CD4-positive, alpha-beta T cell treated with Interferon alpha-2 for 1 hour (primary cell): Measurements from ENCODE around the gene SYT6.

Experiments
- DNase-seq, 2 donors: peaks; one replicate each; pipeline ENCODE4 v3.0.0-alpha.2; 2020 to 2022

SYT6 gene

DNA sequence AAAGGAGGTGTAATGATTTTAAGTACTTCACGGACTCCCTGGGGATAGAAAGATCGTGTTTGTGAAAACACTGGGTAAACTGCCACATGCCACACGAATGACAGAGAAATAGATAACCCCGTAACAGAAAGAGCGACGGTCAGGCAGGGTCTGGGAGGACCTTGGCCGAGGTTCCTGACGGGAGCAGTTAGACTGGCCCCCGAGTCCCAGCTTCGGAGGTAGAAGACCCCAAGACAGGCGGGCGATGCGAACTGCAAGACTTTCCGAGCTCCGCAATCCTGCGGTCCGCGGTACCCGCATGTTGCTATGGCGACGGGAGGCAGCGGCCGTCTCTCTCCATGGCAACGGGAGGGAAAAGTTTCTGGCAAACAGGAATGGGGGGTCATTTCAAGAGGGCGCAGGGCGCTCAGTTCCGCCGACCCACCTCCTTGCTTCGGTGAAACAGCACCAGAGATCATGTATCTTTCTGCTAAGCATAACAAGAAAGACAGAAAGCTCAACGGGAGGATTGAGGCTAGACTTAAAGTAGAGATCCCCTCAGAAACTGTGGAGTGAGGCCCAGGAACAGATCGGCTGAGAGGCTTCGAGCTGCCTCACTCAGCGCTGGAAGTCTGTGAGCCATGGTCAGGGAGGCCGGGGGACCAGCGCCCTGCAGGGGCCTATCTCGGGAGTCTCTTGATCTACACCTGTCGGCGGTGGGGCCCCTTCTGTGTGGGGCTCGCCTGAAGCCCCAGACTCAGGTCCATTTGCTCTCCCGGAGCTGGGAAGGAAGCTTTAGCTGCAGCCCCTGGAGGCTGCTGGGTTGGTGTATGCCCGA, 685 bp upstream of the SYT6 start:
- no peak for DNase-seq

DNA sequence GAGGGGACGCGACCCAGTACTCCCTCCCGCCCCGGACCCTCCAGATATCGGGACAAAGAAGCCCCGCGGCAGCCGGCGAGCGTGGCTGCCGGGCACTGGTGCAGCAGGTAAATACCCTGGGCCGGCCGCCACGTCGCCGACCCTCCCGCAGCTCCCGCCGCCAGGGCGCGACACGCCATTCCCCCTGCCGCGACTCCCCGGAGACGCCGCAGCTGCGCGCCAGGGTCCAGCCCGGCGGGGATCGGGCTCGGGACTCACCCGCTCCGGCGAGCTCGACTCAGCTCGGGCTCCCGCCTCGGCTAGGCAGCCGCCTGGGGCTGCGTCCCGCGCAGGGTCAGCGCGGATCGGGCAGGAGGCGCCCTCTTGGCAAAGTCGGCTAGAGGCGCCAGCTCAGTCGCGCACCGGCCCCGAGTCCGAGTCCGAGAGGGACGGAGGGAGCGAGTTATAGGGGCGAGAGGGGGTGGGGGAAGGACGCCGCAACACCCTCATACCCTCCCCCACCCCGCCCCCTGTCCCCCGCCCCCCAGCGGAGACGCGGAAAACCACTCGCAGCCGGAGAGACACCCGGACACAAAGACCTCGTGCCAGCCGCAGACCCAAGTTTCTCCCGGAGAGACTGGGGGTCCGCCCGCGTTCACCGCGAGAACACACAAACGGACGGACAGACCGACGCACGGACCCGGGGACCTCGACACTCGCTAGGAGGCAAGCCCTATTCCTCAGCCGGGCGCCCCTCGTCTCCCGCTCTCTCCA, 985 bp downstream of the SYT6 start:
- DNase-seq = no peak

GRCh38 chr1:114152089-114152507, 1.6 kb downstream of the SYT6 start:
- DNase-seq = no peak

DNA sequence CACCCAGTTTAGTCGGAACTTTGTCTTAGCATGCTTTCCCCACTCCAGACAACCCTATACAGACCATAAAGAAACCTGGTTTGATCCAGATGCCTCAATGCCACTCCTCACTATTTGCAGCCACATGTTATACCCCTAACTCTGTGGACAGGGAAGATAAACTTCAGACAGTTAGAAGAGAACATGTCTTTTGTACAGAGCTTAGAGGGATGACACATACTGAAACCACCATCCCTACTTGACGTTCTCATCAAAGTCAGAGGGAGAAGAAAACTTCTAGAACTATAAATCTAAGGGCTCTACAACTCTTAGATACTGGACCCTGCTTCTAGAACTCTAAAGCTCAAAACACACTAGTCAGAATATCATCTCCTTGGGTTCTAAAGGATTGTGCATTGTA, 3.7 kb downstream of the SYT6 start:
- DNase-seq = no peak

GRCh38 chr1:114149211-114149610, 4.5 kb downstream of the SYT6 start:
- no peak for DNase-seq

GRCh38 chr1:114145504-114146151, 8.0 kb downstream of the SYT6 start:
- no peak for DNase-seq

- no peak for DNase-seq
Measured at GRCh38 chr1:114144016-114144415, 9.7 kb downstream of the SYT6 start.

DNA sequence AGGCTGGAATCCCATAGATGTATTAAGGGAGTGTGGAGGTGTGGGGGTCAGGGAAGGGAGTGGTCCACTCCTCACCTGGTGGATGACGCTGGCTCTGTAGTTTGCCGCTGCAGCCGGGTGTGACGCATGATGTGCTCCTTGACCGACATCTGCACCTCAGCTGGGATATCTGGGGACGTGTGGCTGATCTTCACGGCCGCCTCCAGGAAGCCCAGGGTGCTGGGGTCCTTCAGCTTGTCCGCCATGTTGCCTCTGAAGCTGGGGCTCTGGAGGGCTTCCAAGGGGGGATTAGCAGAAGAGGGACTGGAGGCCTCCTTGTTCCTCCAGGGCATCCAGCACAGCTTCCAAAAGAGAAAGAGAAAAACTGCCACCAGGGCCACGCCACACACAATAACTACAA, 14.1 kb downstream of the SYT6 start:
- no peak for DNase-seq

DNA sequence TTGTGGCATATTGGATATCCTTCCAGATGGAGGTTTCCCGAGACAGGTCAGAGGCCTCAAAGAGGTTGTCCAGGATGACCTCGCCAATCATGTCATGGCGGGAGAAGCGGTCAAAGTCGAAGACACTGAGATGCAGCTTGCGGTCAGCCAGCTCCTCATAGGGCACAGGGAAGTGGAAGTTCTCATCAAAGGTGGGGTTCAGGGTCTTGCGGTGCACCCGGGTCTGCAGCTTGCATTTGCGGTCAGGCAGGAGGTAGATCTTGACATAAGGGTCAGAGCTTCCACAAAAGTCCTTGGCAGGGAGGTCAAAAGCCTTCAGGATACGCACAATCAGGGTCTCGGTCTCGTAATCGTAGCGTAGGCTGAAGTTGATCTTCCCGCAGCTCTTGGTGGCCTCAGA, 16.2 kb downstream of the SYT6 start:
- DNase-seq = no peak

GRCh38 chr1:114135786-114136185, 17.9 kb downstream of the SYT6 start:
- DNase-seq = no peak

DNA sequence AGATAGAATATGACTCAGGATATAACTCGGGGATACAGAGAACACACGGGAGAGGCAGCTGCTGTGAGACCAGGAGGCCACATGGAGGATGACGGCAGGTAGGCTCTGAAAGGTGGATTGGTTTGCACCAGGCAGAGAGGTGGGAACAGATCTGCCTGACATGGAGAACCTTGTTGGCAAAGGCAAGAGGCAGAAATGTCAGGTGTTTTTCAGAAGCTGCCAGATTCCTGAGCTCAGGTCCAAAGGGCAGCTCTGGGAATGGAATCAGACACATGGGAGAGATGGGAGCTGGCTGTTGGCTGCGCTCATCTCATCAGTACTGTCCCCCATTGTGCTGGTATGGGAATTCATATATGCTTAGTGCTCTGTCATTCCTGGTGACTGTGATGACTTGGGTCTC, 19.2 kb downstream of the SYT6 start:
- DNase-seq = no peak

DNA sequence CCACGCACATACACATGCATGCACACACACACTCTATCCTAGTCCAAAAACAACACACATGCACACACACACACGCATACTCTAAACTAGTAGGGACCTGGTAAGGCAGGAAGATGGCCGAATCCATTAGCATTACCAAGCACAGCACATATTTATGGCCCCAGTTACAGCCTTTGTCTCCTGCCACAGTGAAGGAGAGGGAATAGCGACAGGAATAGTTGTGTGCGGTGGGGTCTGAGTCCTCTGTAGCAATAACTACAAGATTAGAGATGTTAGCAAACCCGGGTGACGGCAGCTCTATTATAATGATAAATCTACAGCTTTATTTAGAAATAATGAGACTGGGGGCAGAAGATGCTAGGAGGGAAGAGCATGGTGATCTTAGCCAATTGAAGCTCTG, 20.5 kb downstream of the SYT6 start:
- DNase-seq = no peak

DNA sequence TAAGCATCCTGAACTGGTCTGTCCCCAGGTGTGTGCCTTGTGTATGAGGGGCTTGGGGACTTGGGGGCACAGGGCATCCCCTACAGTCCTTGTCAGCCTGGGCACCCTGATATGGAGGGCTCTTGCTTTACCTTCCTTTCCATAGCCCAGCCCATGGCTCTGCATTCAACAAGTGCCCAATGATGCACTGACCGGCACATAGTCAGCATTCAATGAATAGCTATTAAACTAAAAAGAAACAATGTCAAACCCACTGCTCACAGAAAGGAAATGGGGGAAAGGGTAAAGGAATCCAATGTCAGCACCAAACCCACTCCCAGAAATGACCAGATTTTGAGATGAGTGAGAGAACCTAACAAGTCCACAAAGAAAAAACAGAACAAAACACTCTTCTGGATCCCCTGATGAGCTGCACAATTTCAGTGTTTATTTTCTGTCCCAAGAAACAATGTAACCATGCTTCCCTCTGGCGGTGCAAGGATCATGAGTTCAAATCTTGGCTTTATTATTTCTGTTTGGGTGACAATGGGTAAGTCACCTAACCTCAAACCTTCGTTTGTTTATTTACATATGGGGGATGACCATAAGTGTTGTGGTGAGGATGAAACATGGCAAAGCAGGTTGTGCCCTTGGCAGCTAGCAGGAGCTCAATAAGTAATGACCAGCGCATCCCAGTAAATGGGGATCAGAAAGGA, 22.0 kb downstream of the SYT6 start:
- DNase-seq = no peak

GRCh38 chr1:114130846-114131525, 22.7 kb downstream of the SYT6 start:
- DNase-seq = no peak

DNA sequence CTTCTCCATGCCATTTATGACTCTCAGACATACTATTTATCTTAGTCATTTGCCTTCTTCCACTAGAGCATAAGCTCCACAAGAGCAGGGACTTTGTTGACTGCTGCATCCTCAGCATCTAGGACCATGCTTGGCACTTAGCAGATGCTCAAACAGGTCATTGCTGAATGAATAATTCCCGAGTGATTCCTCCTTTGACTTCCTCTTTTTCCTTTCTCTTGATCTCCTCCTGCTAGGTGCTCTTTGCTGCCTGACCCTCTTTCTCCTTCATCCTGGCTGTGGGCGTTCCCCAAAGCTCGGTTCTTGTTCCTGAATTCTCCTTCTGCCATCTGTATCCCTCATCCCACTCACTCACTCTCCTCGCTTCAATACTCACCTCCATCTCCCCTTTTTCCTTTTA, 23.5 kb downstream of the SYT6 start:
- DNase-seq = no peak

DNA sequence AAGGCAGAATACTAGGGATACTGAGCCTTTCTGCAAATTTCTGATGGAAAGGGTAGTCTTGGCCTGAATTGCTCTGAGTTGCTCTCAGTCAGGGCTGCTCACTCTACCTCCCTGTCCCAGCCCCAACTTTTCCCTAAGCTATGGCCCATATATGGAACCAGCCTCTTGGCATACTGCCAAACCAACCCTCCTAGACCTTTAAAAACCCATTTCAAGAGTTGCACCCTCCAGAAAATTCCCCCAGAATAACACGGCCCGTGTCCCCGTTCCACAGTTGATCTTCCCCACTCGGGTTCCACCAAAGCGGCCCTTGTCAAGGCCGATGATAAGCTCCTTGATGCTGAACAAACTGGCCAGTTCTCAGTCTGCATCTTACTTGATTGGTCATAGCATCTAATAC, 25.4 kb downstream of the SYT6 start:
- no peak for DNase-seq

GRCh38 chr1:114126261-114127095, 27.2 kb downstream of the SYT6 start:
- DNase-seq = peak in 1 of 2 donors; percentile 15

GRCh38 chr1:114124644-114125043, 29.0 kb downstream of the SYT6 start:
- no peak for DNase-seq

DNA sequence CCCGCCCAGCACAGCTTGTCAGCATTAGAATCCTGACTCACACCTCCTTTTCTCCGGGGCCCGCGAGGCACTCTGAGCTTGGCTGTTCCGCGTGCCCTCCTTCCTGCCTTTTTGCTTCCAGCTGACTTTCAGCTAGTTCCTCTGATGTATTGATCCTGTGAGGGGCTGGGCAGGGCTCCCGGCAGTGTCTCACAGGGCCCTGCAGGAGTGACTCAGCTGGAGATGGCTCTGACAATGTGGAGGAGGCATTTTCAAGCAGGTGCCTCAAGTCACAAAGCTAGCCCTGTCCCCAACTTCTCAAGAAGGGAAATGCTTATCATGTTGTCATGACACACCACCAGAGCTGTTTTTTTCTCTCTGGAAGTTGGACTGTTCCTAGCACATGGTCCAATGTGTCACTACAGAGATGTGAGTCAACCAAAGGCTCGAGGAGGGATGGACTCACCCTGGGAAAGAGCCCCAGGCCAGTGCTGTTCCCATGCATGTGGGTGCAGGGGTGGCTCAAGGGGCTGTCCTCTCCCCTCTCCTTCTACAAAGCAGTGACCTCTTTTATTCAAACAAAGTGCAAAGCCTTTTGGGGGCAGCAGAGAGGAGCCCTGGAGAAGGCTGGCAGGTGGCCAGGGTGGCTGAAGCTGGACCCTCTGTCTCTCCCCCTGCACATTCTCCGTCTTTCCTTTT, 30.6 kb downstream of the SYT6 start:
- DNase-seq = no peak

DNA sequence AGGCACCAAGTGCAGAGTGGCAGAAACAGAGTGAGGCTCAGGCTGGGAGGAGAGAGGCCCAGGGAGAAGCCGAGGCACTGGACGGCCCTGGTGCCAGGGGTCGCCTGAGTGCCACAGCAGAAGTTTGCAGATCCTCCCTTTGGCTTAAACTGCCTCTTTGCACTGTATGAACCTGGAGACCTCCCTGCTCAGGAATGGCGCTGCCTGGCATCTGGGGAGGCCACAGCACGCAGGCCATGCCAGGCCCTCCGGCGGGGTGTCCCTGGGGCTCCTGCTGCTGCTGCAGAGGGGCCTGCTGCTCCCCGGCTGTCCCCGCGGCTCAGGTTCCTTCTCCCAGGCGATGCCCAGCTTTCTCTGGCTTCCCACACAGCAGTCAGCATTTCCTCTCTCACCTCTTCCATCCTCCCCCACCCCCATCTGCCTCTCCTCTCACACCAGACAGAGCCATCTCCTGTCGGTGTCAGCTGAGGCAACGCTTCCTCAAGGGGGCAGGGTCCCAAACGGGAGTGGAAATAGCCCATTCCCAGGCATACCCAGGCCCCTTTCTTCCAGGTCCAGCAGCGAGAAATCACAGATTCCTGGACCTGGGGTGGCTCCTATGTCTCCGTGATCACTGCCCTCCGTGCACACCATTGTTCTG, 35.2 kb downstream of the SYT6 start:
- no peak for DNase-seq

- DNase-seq = no peak
Measured at GRCh38 chr1:114117654-114118053, 36.0 kb downstream of the SYT6 start.
